GM12891 (cell line): Measurements from ENCODE around the gene DCUN1D1.

ENCODE experiments used
- POLR2AphosphoS5 ChIP-seq: IDR thresholded peaks from 2 replicates; pipeline ENCODE4 v1.6.1; 2011; ENCODE audit warnings: low read depth, low read length, control low read depth
- SPI1 ChIP-seq: IDR thresholded peaks from 2 replicates; pipeline ENCODE4 v1.6.1; 2011; ENCODE audit warnings: low read depth, low read length, control low read depth

DNA sequence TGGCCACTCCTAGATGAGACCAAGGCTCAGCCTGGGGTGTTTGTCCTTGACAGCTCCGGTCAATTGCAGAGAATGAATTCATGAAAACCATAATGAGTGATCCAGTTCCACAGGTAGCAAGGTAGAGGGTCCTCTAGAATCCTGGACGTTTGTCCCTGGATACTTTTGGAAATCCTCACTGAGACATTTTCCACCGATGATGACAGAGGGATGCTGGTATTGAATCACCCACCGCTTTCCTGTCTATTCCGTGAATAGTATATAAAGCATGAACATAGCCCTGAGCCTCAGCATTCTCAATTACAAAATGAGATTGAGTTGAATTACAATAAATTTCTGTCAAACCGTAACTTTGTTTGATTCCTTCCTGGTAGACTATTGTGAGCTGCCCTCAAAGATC, 5.7 kb upstream of the DCUN1D1 start:
- TF ChIP-seq SPI1 (no peak), POLR2AphosphoS5 (no peak)
